DND-41 (cell line): Measurements from ENCODE around the gene MYL3.

ENCODE experiments used
- ATAC-seq: fragments of 200-7000 bp; cut with Tn5 transposase; 3 replicates; pipeline ENCODE4 v1.9.1; 2021; ENCODE audit warnings: low read depth; ENCODE audit not compliant: insufficient read depth
- DNase-seq: peaks from one replicate; pipeline ENCODE4 v3.0.0-alpha.2; 2020
- H2AFZ ChIP-seq: 2 replicates; pipeline ENCODE4 v1.6.0; 2012; ENCODE audit warnings: low read depth, low read length
- H3K27ac ChIP-seq: 2 replicates; pipeline ENCODE4 v1.5.1; 2012; ENCODE audit warnings: low read length, inconsistent platforms
- H3K27me3 ChIP-seq: fragments of 200-600 bp; sonication (generic); 2 replicates; pipeline ENCODE4 v1.6.0; 2012; ENCODE audit warnings: low read length, mild to moderate bottlenecking, inconsistent platforms; ENCODE audit not compliant: insufficient read depth, poor library complexity
- H3K36me3 ChIP-seq: 2 replicates; pipeline ENCODE4 v1.5.1; 2012; ENCODE audit warnings: low read length, inconsistent platforms; ENCODE audit not compliant: insufficient read depth
- H3K4me1 ChIP-seq: 2 replicates; pipeline ENCODE4 v1.5.1; 2012; ENCODE audit warnings: mild to moderate bottlenecking, low read length; ENCODE audit not compliant: insufficient read depth
- H3K4me2 ChIP-seq: 2 replicates; pipeline ENCODE4 v1.6.0; 2012; ENCODE audit warnings: mild to moderate bottlenecking, moderate library complexity, low read length, inconsistent platforms; ENCODE audit not compliant: insufficient read depth
- H3K4me3 ChIP-seq, 2 experiments: fragments of 200-600 bp in 1 of 2; shearing (Covaris generic) in 1 of 2; 2 replicates each; pipeline ENCODE4 v1.5.1; 2012 to 2016; ENCODE audit warnings: inconsistent platforms in 2 of 2, low read length in 2 of 2, mild to moderate bottlenecking in 2 of 2, low read depth in 1 of 2, moderate library complexity in 1 of 2
- H3K79me2 ChIP-seq: 2 replicates; pipeline ENCODE4 v1.6.0; 2012; ENCODE audit warnings: low read length, inconsistent platforms; ENCODE audit not compliant: insufficient read depth
- H3K9ac ChIP-seq: 2 replicates; pipeline ENCODE4 v1.6.0; 2012; ENCODE audit warnings: low read depth, mild to moderate bottlenecking, inconsistent platforms, low read length, moderate library complexity
- H3K9me3 ChIP-seq: 2 replicates; pipeline ENCODE4 v1.5.1; 2012; ENCODE audit warnings: low read length, moderate library complexity, mild to moderate bottlenecking, inconsistent platforms; ENCODE audit not compliant: insufficient read depth, severe bottlenecking
- H4K20me1 ChIP-seq: 2 replicates; pipeline ENCODE4 v1.6.0; 2012; ENCODE audit warnings: low read length; ENCODE audit not compliant: insufficient read depth
- CTCF ChIP-seq: IDR thresholded peaks from 2 replicates; pipeline ENCODE4 v1.5.1; 2012; ENCODE audit warnings: borderline replicate concordance, low read length, moderate library complexity, mild to moderate bottlenecking; ENCODE audit not compliant: poor library complexity, severe bottlenecking; ENCODE audit errors: extremely low read depth
- EZH2 ChIP-seq: IDR thresholded peaks from 3 replicates; pipeline ENCODE4 v1.6.1; 2012; ENCODE audit warnings: borderline replicate concordance, low read depth, mild to moderate bottlenecking, moderate library complexity, low read length, inconsistent platforms; ENCODE audit not compliant: severe bottlenecking

MYL3 gene

GRCh38 chr3:46862369-46863025 lies 747 bp downstream of the MYL3 start:
- no peak overlapping the region for H3K4me3 ChIP-seq
- H3K9ac ChIP-seq = no peak overlapping the region
- ATAC-seq (no peak), DNase-seq (no peak)
- H4K20me1 ChIP-seq = no peaks in the 10 kb centered on the region
- no peak overlapping the region for H2AFZ ChIP-seq
- no peaks in the 10 kb centered on the region for H3K36me3 ChIP-seq
- H3K27ac ChIP-seq = no peak overlapping the region
- TF ChIP-seq EZH2 (no peak), CTCF (no peak)
- H3K79me2 ChIP-seq = no peaks in the 10 kb centered on the region
- no peaks in the 10 kb centered on the region for H3K4me1 ChIP-seq
- H3K27me3 ChIP-seq = no peaks in the 10 kb centered on the region
- no peaks in the 10 kb centered on the region for H3K9me3 ChIP-seq
- H3K4me2 ChIP-seq = no peak overlapping the region

GRCh38 chr3:46861605-46862368 lies 1.5 kb downstream of the MYL3 start:
- Histone ChIP-seq H3K36me3 (no peaks in the 10 kb centered on the region), H3K4me1 (no peaks in the 10 kb centered on the region), H2AFZ (no peak overlapping the region), H3K4me3 (no peak overlapping the region), H3K9me3 (no peaks in the 10 kb centered on the region), H3K9ac (no peak overlapping the region), H3K27me3 (no peaks in the 10 kb centered on the region), H3K4me2 (no peak overlapping the region), H3K79me2 (no peaks in the 10 kb centered on the region), H3K27ac (no peak overlapping the region), H4K20me1 (no peaks in the 10 kb centered on the region)
- DNase-seq (no peak), ATAC-seq (no peak)
- no peak for TF ChIP-seq CTCF
- TF ChIP-seq EZH2 = no peak

GRCh38 chr3:46860810-46861604 lies 2.2 kb downstream of the MYL3 start:
- no peaks in the 10 kb centered on the region for H4K20me1 ChIP-seq
- H3K27ac ChIP-seq = no peak overlapping the region
- TF ChIP-seq EZH2 (no peak), CTCF (no peak)
- H3K4me1 ChIP-seq = no peaks in the 10 kb centered on the region
- no peak overlapping the region for H3K4me3 ChIP-seq
- ATAC-seq (no peak), DNase-seq (no peak)
- no peaks in the 10 kb centered on the region for H3K36me3 ChIP-seq
- H3K9me3 ChIP-seq = no peaks in the 10 kb centered on the region
- no peaks in the 10 kb centered on the region for H3K27me3 ChIP-seq
- H3K9ac ChIP-seq = no peak overlapping the region
- H3K4me2 ChIP-seq = no peak overlapping the region
- H2AFZ ChIP-seq = no peak overlapping the region
- H3K79me2 ChIP-seq = no peaks in the 10 kb centered on the region
